ENCODE measurements around the gene PTPRN2.
"Not testable (repeated sequence)": the region's sequence is repeated elsewhere in the genome, so short reads cannot be mapped to it uniquely, and the experiment has no call there.

The PTPRN2 gene

GRCh38 chr7:157568106-157568769 lies 1019.4 kb downstream of the PTPRN2 start:
- H3K9me3 Mint-ChIP-seq = no peaks in the 10 kb centered on the region
- H3K27me3 Mint-ChIP-seq = no peaks in the 10 kb centered on the region
- H3K27ac Mint-ChIP-seq = no peak overlapping the region
- H3K36me3 Mint-ChIP-seq = no peaks in the 10 kb centered on the region
- H3K4me1 Mint-ChIP-seq = peaks cover 25% of the 10 kb centered on the region
- peak overlapping the region; percentile 87 for H3K4me3 Mint-ChIP-seq

- Mint-ChIP-seq H3K4me1 (peaks cover 25% of the 10 kb centered on the region), H3K36me3 (no peaks in the 10 kb centered on the region), H3K27ac (no peak overlapping the region), H3K9me3 (no peaks in the 10 kb centered on the region), H3K4me3 (no peak overlapping the region), H3K27me3 (no peaks in the 10 kb centered on the region)
These were observed 1020.0 kb downstream of the PTPRN2 start for GRCh38 chr7:157567666-157568065.

GRCh38 chr7:157566631-157567006 lies 1021.0 kb downstream of the PTPRN2 start:
- Mint-ChIP-seq H3K4me3 (no peak overlapping the region), H3K27me3 (no peaks in the 10 kb centered on the region), H3K9me3 (no peaks in the 10 kb centered on the region), H3K27ac (no peak overlapping the region), H3K36me3 (no peaks in the 10 kb centered on the region), H3K4me1 (peaks cover 25% of the 10 kb centered on the region)

GRCh38 chr7:157565981-157566630 lies 1021.5 kb downstream of the PTPRN2 start:
- no peak overlapping the region for H3K4me3 Mint-ChIP-seq
- no peaks in the 10 kb centered on the region for H3K36me3 Mint-ChIP-seq
- H3K4me1 Mint-ChIP-seq = peaks cover 25% of the 10 kb centered on the region
- H3K27me3 Mint-ChIP-seq = no peaks in the 10 kb centered on the region
- H3K9me3 Mint-ChIP-seq = no peaks in the 10 kb centered on the region
- H3K27ac Mint-ChIP-seq = no peak overlapping the region

GRCh38 chr7:157565201-157565626 lies 1022.4 kb downstream of the PTPRN2 start:
- no peaks in the 10 kb centered on the region for H3K9me3 Mint-ChIP-seq
- H3K4me3 Mint-ChIP-seq = no peak overlapping the region
- no peaks in the 10 kb centered on the region for H3K36me3 Mint-ChIP-seq
- H3K4me1 Mint-ChIP-seq = peaks cover 24% of the 10 kb centered on the region
- H3K27ac Mint-ChIP-seq = no peak overlapping the region
- H3K27me3 Mint-ChIP-seq = no peaks in the 10 kb centered on the region

- no peak overlapping the region for H3K4me3 Mint-ChIP-seq
- H3K27me3 Mint-ChIP-seq = no peaks in the 10 kb centered on the region
- H3K27ac Mint-ChIP-seq = no peak overlapping the region
- no peaks in the 10 kb centered on the region for H3K36me3 Mint-ChIP-seq
- H3K4me1 Mint-ChIP-seq = peaks cover 19% of the 10 kb centered on the region
- H3K9me3 Mint-ChIP-seq = no peaks in the 10 kb centered on the region
These were observed 1023.0 kb downstream of the PTPRN2 start for GRCh38 chr7:157564517-157565177.

GRCh38 chr7:157563467-157564135 lies 1024.0 kb downstream of the PTPRN2 start:
- H3K27me3 Mint-ChIP-seq, H3K9me3 Mint-ChIP-seq, H3K27ac Mint-ChIP-seq, H3K4me1 Mint-ChIP-seq, H3K4me3 Mint-ChIP-seq, H3K36me3 Mint-ChIP-seq: not testable (repeated sequence)

GRCh38 chr7:157562522-157563398 lies 1024.9 kb downstream of the PTPRN2 start:
- not testable (repeated sequence) for H3K9me3 Mint-ChIP-seq

GRCh38 chr7:157561816-157562410 lies 1025.7 kb downstream of the PTPRN2 start:
- no peaks in the 10 kb centered on the region for H3K27me3 Mint-ChIP-seq
- no peak overlapping the region for H3K4me3 Mint-ChIP-seq
- H3K4me1 Mint-ChIP-seq = no peaks in the 10 kb centered on the region
- H3K36me3 Mint-ChIP-seq = no peaks in the 10 kb centered on the region
- H3K27ac Mint-ChIP-seq = no peak overlapping the region
- no peaks in the 10 kb centered on the region for H3K9me3 Mint-ChIP-seq

More at GRCh38 chr7:157562522-157563398, 1024.9 kb downstream of the PTPRN2 start:
- H3K4me3 Mint-ChIP-seq, H3K27ac Mint-ChIP-seq, H3K36me3 Mint-ChIP-seq, H3K27me3 Mint-ChIP-seq, H3K4me1 Mint-ChIP-seq: not testable (repeated sequence)

GRCh38 chr7:157561523-157561785 lies 1026.2 kb downstream of the PTPRN2 start:
- no peaks in the 10 kb centered on the region for H3K4me1 Mint-ChIP-seq

GRCh38 chr7:157560710-157561522 lies 1026.7 kb downstream of the PTPRN2 start:
- no peaks in the 10 kb centered on the region for H3K4me1 Mint-ChIP-seq
- H3K36me3 Mint-ChIP-seq = no peaks in the 10 kb centered on the region
- no peak overlapping the region for H3K27ac Mint-ChIP-seq
- H3K4me3 Mint-ChIP-seq = no peak overlapping the region
- no peaks in the 10 kb centered on the region for H3K9me3 Mint-ChIP-seq
- H3K27me3 Mint-ChIP-seq = no peaks in the 10 kb centered on the region

More at GRCh38 chr7:157561523-157561785, 1026.2 kb downstream of the PTPRN2 start:
- Mint-ChIP-seq H3K4me3 (no peak overlapping the region), H3K27me3 (no peaks in the 10 kb centered on the region), H3K9me3 (no peaks in the 10 kb centered on the region), H3K36me3 (no peaks in the 10 kb centered on the region), H3K27ac (no peak overlapping the region)

GRCh38 chr7:157560258-157560654 lies 1027.4 kb downstream of the PTPRN2 start:
- Mint-ChIP-seq H3K9me3 (no peaks in the 10 kb centered on the region), H3K27ac (no peak overlapping the region), H3K36me3 (no peaks in the 10 kb centered on the region), H3K27me3 (no peaks in the 10 kb centered on the region), H3K4me3 (no peak overlapping the region), H3K4me1 (no peaks in the 10 kb centered on the region)

- no peaks in the 10 kb centered on the region for H3K4me1 Mint-ChIP-seq
- H3K27ac Mint-ChIP-seq = no peak overlapping the region
- H3K4me3 Mint-ChIP-seq = no peak overlapping the region
- no peaks in the 10 kb centered on the region for H3K9me3 Mint-ChIP-seq
- H3K27me3 Mint-ChIP-seq = no peaks in the 10 kb centered on the region
- no peaks in the 10 kb centered on the region for H3K36me3 Mint-ChIP-seq
These were observed 1027.9 kb downstream of the PTPRN2 start for GRCh38 chr7:157559596-157560257.
